Superior temporal gyrus (tissue), 1 donor: ENCODE measurements around the gene KCNIP4.

Experiments
- DNase-seq: peaks from one replicate; pipeline ENCODE4 v3.0.0-alpha.2; 2016; ENCODE audit errors: extremely low spot score

Gene KCNIP4

DNA sequence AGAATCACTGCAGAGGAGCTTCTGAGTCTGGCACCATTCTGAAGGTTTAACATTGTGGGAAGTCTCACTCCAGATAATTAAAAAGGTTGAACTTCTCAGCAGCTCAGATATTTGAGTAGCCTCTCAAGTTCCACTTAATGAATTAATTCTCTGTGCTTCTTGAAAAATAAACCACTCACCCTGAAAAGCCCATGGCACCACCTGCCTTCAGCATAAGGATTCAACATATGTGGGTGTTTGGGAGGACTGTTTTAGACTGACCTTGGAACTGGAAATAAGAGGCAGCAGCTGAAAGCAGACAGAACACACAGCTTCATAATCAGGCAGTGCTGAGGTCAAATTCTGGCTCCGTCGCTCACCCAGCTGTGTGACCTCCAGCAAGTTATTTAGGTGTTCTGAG, 100.6 kb downstream of the KCNIP4 start:
- DNase-seq = no peak

DNA sequence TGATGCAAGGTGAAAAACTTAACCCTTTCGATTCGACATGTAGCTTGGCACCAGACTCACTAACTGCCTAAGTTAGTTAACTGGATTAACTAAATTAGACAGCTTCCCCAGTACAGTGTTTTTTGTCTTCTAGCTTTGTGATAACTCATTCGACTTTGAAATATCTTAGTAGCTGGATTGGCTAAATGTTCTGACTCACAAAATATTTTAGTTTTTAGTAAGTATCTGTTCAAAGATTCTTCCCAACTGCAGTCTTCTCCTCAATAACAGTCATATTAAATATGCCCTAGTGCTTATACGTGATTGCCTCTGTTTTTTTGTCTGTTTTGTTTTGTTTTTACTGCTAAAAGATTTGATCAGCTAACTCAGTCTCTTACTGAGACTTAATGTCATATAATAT, 102.9 kb downstream of the KCNIP4 start:
- DNase-seq = no peak

DNA sequence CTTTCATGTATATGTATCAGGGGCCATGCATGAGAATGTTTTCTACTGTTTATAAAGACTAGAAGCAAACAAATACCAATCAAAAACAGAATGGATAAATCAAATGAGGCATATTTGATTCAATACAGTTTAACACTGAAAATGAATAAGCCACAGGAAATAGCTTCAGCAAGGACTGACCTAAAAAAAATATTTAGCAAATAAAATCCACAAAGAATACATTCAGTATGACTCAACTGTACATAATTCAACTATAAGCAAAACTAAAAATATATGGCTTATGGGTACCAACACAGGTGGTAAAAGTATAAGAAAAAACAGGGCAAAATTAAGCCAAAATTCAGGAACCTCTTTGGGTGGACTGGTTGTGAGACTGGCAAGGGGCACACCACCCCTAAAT, 112.9 kb downstream of the KCNIP4 start:
- DNase-seq = no peak

DNA sequence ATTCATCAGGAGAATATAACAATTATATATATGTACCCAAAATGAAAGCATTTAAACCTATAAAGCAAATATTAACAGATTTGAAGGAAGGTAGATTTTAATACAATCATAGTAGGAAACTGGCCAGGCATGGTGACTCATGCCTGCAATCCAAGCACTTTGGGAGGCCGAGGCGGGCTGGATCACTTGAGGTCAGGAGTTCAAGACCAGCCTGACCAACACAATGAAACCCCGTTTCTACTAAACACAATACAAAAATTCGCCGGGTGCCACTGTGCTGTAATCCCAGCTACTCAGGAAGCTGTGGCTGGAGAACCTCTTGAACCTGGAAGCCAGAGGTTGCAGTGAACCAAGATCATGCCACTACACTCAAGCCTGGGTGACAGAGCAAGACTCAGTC, 118.3 kb downstream of the KCNIP4 start:
- DNase-seq = no peak

DNA sequence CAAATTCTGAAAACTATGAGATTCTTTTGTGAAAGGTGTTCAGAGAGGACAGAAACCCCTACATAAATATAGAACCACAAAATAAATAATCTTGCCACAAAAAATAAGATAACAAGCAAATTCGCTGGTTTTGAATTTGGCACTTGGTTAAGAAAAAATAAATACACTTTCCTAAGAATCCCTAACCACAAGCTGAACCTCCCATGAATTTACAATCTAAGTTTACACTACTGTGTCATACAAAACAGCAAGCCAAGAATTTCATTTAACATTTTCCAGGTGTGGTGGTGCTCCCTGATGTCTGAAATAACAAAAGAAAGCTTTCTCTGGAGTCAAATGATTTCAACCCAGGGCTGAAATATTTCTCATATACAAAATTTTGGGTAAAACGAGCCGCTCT, 121.0 kb downstream of the KCNIP4 start:
- no peak for DNase-seq

DNA sequence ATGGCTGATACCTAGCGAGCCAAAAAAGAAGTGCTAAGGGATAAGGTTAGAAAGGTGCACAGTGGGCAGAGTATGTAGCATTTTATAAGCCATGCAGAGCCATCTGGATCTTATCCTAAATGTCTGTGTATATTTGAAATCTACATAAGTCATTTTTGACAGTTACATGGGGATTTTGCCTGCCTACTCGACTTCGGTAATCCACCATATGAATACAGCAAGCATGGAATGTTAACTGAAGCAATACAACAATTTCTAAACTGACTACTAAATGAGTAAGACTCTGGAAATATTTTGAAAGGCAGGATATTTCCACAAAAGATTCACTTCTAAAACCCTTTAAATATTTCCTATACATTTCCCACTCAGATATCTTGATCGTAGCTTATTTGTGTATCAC, 122.5 kb downstream of the KCNIP4 start:
- DNase-seq = no peak

DNA sequence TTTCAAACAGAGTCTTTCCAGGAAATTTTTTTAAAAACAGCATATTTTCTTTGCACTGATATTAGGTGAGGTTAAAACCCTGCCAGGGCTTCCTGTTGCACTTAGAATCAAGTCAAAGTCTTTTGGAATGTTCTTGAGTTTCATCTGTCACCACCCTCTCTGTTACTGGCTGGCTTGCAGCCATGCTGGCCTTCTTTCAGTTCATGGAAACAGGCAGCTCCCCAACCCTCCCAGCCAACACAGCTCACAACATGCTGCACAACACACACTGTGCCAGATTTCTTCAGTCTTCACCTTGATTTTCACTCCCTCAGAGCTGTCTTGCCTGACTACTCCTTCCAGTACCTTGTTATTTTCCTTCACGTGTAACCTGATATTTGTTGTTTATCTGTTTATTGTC, 129.5 kb downstream of the KCNIP4 start:
- no peak for DNase-seq

DNA sequence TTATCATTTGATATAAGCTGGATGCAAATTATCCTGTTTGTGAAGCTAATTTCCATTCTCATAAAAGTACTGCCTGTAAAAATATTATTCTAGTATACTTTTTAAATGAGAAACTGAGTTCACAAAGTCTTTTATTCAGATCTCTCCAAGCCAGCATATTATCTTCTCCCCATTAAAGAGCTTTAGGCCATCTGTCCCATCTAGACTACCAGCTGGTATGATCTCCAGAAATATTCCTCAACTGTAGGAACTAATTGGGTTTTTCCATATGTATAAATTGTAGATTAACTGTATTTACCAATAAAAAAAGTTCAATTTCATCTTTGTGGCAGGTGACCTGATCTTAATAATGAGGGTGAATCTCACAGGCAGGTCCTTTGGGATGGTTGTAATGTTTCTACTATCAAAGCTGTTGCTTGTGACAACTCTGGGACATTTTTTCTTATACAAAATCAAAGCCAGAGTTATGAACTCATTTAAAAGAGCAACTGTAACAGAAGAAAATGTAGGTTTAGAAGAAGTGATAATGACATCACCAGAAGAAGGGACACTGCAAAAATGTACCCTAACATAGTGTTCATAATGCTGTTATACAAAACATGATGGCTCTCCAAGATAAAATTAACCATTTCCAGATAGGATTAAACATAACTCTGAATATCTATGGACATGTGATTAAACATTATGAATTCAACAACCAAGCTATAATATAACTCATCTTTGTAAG, 132.8 kb downstream of the KCNIP4 start:
- DNase-seq = peak; percentile 44

DNA sequence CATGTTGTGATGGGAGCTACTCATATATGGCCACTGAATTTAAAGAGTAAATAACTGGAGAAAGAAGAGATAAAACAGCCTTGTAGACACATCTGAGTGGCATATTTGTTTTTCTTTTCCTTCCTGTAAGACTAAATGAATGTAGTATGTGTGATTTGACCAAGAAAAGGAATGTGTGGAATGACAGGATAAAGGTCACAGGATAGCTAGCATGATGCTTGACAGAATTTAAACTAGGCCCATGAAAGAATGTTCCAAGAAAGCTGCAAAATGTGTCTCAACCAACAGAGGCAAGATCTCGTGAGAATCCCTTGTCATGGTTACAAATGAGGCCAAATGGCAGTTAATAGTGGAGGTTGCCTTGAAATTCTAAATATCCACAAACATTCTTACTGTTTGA, 137.0 kb downstream of the KCNIP4 start:
- no peak for DNase-seq

DNA sequence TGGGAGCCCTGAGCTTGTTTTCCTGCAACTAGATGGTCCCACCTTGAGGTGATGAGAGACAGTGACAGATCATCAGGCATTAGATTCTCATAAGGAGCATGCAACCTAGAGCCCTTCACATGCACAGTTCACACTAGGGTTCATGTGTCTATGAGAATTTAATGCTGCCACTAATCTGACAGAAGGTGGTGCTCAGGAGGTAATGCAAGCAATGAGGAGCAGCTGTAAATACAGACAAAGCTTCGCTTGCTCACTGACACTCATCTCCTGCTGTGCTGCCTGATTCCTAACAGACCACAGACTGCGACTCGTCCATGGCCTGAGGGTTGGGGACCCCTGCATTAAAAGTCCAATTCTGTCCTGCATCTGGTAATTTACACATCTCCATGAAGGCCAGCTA, 141.6 kb downstream of the KCNIP4 start:
- DNase-seq = no peak

DNA sequence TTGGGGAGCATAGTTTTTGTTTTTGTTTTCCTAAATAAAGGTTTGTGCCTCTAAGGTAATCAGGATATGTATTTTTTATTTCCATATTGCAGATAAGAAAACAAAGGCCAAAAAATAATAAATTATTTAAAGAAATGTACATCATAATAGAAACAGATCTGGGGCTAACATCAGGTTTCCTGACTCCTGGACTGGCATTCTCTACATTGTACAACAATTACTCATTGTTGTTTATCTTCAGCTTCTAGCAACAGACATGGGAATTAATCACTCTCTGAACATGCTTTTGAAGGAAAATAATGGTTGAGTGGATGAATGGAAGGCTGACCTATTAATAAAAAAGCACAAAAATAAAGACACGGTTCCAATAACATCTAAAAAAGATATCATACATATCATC, 146.2 kb downstream of the KCNIP4 start:
- no peak for DNase-seq

DNA sequence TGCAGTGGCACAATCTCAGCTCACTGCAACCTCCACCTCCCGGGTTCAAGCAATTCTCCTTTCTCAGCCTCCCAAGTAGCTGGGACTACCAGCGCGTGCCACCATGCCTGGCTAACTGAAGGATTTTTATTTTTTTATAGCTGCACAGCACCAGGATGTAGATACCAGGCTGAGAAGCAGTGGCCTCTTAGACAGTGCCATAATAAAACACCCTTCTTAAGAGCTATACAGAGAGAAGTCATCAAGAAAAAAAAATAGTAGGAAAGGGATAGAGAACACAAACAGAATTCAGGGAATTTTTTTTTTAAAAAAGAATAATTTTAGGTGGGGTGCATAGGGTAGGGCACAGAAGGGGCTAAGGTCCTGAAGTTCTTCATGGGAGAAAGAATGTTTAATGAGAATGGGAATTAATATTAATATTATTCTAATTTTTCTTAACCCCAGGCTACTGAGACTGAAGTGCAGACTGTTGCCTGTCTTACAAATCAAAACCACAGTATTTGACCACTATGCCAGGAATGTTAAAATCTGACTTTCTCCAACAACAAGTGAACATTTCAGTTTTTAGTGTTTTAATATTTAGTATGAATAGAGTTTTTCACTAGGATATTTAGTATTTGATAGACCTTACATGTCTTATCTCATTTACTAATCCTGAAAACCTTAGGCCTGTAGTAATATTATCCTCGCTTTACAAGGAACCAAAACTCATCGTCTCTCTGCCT, 146.7 kb downstream of the KCNIP4 start:
- no peak for DNase-seq

DNA sequence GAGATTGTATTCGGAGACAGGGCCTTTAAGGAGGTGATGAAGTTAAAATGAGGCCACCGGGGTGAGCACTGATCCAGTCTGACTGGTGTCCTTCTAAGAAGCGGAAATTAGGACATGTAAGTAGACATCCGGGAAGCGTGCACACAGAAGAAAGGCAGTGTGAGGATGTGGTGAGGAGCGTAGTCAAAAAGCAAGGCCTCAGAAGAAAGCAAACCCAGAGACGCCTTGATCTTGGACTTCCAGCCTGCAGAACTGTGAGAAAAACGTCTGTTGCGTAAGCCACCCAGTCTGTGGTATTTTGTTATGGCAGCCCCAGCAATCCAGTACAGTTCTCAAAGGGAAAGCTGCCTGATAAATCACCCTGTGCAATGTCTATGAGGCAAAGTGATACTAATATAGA, 153.5 kb downstream of the KCNIP4 start:
- no peak for DNase-seq

DNA sequence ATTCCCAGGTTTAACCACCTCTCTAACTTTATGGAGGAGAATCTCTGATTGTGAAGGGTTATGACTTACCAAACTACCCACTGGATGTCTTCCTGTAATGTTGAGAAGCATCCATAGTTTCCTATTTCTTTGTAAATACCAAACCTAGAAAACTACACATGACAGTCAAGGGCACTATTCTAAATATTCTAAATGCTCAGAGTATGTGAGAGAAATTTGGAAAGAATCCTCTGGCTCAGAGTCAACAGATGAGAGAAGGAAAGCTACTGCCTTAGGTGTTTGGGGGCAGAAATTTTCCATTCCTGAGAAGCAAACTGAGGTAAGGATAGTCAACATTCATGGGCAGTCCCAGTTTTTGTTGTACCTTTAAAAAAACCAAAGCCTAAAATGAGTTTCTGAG, 155.8 kb downstream of the KCNIP4 start:
- DNase-seq = no peak

DNA sequence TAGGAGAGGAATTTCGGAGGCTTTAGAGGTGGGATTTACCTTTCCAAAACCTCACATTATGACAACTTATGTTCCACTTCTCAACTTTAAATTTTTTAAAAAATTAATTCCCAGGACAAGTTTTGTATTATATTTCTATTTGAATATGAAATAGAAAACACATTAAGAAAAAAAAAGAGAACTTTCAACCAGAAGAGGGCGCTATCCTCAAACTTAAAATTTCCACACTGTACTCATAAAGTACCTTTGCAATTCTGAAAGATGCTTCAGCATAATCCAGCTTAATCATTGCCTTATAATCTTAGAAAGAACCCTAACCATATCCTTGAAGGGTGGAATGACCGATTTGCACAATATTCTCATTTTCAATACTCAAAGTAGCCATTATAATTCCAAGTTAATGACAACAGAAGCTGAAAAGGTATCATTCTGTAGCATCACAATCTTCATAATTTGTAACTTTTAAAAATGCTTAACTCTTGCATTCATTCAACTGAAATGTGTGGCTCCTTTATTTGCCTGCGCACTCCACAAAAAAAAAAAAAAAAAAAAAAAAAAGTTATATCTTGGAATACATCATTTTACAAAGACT, 158.0 kb downstream of the KCNIP4 start:
- DNase-seq = peak; percentile 83

DNA sequence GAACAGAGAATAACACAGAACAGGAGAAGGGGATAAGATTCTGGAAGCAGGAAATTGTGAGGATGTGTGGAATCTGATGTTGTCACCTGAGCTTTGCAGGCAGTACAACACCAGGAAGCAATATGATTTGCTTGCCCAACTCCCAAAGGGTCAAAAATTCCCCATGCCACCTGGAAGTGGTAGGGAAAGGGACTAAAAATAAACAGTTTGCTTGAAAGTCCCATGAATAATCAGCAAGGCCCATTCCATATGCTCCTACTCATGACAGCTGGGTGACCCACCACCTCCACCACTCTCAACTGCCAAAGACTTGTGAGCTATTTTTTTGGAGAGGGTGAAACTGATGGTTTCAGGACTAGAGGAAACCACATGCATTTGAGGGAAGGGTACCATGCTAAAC, 168.4 kb downstream of the KCNIP4 start:
- no peak for DNase-seq

DNA sequence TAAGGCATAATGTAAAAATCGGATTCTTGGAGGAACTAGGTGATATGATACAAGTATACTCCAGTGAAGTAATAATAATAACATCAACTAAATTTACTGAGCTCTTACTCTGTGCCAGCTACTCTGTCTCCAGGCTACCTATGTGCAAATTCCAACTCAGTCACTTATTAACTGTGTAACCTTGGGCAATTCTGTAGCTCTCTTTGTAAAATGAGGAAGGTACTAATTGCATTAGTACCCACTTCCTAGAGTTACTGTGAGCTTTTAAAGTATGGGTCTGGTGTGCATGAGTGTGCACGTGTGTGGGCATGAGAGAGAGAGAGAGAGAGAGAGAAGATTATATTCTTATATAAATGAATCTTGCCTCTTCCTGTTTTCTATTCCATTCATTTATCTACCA, 169.9 kb downstream of the KCNIP4 start:
- DNase-seq = no peak

DNA sequence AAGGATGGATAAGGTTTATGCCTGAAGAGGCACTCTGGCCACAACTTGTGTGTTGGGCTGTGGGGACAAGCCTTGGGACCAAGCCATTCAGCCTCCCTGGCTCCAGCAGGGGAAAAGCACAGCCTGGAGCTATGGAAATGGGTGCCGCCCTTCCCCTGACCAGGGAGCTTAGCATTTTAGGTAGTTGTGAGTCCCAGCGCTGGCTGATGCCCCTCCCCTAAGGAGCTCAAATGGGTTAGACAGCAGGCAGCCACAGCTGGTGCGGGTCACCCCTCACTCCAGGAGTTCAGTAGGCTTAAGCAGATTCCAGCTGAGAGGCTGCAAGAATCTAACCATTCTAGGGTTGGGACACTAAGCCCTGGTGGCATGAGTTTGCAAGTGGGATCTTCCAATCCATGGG, 172.9 kb downstream of the KCNIP4 start:
- DNase-seq = no peak

DNA sequence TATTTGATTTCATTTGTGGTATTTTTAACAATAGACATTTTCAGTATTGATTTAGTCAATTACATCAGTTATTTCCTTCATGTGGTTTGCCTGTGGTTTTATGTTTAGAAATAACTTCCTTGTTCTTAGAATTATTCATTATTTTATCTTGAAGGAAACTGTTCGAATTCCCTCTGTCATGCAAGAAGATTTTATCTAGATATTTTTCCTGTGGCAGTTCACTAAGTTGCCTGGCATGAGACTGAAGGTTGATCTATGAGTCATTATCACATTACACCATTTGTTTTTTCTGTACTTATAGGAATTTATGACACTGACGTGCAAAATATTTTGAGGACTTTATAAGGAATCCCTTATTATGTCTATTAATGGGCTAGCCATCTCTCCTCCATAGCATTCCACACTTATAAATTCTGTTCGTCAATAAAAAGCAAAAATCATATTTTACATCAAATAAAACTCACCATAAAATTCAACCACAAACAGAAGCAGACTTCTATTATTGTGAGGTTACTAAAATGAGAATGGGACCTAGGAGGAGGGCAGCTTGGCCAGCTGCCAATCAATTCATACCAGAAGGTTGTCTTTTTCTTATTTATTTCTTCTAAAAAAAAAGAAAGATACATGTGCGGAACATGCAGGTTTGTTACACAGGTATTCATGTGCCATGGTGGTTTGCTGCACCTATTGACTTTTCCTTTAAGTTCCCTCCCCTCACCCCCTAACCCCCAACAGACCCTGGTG, 179.0 kb downstream of the KCNIP4 start:
- DNase-seq = no peak

DNA sequence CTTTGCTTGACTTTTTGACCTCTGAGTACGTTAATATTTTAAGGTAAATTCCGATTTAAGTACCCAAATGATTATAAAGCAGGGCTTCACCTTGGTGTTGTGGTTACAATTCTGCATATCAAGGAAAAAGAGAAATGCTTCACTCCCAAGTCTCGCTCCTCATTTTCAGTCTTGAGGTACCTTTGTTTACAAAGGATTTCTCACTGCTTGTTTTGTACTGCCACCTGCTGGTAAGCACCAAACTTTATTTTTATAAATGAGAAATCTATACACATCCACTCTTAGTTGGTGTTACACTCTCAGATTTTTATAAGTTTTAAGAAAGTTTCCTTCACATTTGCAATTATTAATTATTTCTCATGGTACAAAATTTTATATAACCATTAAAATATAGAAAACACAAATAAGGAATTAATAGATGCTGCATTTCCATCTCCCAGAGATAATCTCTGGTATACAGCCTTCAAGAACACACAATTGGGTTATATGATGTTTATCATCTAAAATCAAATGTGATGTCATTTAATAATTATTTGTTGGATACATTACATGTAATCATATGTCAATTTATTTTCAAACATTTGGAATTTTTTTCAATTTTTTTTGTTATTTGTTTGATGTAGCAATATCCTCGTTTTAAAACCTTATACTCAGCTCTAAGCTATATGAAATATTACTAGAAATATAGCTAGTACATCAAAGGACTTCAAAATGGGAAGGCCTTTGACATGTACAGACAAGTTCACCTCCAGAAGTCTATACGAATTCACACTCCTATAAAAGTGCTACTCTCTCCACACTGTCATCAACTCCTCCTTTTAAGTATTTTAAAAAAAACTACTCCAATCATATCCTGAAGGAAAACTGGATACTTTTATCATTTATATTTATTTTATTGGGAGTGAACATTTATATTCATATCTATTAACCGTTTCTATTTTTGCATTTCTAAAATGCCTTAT, 179.9 kb downstream of the KCNIP4 start:
- peak; percentile 90 for DNase-seq

DNA sequence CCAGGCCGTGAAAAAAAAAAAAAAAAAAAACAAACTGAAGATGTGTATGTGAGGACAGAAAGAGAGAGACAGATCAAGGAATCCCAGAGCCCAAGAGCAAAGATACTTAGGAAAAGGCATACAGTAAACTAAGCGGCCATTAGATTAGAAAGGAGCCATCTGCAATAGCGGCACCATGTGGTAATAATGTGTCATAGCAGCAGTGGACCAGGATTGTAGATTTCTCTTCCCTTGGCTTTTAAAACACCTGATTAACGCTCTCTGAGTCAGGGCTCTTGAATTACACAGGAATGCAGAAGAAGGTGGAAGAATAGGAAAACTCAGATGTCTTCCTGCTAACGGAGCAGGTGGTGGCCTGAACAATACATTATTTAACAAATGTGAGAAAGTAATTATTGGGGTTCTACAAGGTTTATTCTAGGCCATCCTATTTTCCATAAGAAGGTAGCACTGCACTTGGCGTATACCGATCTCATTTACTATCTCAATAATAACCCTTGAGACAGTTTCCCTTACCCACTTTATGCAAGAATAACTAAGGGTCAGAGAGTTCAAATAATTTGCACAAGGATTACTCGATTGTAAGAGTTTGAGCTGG, 182.7 kb downstream of the KCNIP4 start:
- DNase-seq = peak; percentile 85
